LNCaP clone FGC (cell line): ENCODE measurements around the gene CA5A.

Experiments used
- DNase-seq: peaks from one replicate; pipeline ENCODE4 v3.0.0-alpha.2; 2011; ENCODE audit warnings: low read depth
- H3K4me3 ChIP-seq: 2 replicates; pipeline ENCODE4 v1.5.1; 2011; ENCODE audit warnings: mild to moderate bottlenecking, low read depth, low read length, control low read depth
- TF ChIP-seq, protein P1 (sequence below): IDR thresholded peaks from 2 replicates; pipeline ENCODE4 v1.5.1; 2012; ENCODE audit warnings: mild to moderate bottlenecking; ENCODE audit not compliant: control insufficient read depth, insufficient read depth; ENCODE audit errors: extremely low read depth

Gene CA5A

DNA sequence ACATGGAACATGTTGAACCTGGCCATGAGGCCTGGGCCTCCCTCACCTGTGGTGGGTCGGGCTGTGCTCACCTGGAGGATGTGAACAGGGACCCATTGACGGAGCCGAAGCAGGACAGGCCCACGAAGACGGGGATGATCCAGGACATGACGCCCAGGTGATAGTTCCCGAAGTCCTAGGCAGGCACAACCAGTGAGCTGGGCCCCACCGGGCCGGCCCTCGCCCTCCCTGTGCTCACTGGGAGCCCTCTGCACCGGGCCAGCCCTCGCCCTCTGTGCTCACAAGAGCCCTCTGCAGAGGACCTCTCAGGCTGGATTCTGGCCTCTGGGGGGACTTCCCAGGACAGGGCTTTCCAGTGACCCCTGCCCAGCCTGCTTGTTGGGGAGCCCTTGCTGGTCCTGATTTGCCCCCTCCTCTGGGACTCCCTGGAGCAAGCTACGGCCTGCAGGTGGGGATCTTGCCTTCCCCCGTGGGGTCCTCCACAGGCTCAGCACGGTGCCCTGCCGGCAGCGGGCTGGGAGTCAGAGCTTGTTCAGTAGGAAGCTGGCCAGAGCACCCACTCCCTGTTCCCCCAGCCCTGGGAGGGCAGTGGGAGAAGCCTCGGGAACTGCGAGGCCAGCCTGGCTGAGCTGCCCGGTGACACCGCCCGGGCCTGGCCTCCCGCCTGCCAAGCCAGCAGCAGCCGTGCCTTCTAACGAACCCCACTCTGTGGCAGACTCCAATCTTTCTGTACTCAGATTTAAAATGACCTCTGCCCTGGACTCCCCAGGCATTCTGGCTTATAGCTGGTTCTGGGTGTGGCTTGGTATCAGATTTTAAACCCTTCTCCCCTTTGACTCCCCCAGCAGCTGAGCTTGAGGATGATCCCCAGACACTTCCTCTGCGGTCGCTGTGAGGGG, 97.4 kb downstream of the CA5A start:
- no peak for DNase-seq
- TF ChIP-seq, protein P1, sequence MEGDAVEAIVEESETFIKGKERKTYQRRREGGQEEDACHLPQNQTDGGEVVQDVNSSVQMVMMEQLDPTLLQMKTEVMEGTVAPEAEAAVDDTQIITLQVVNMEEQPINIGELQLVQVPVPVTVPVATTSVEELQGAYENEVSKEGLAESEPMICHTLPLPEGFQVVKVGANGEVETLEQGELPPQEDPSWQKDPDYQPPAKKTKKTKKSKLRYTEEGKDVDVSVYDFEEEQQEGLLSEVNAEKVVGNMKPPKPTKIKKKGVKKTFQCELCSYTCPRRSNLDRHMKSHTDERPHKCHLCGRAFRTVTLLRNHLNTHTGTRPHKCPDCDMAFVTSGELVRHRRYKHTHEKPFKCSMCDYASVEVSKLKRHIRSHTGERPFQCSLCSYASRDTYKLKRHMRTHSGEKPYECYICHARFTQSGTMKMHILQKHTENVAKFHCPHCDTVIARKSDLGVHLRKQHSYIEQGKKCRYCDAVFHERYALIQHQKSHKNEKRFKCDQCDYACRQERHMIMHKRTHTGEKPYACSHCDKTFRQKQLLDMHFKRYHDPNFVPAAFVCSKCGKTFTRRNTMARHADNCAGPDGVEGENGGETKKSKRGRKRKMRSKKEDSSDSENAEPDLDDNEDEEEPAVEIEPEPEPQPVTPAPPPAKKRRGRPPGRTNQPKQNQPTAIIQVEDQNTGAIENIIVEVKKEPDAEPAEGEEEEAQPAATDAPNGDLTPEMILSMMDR: no peak

More for the DNA sequence above, 97.4 kb downstream of the CA5A start:
- H3K4me3 ChIP-seq: no peak overlapping the region
